ENCODE data around the gene RHCG. TPM values are rescaled to one million over a fixed set of nuclear protein-coding genes. Genes with fewer than 3 reads are reported as not detected.

Gene RHCG
- total RNA-seq, 3 donors from 2014 or later = not detected

DNA sequence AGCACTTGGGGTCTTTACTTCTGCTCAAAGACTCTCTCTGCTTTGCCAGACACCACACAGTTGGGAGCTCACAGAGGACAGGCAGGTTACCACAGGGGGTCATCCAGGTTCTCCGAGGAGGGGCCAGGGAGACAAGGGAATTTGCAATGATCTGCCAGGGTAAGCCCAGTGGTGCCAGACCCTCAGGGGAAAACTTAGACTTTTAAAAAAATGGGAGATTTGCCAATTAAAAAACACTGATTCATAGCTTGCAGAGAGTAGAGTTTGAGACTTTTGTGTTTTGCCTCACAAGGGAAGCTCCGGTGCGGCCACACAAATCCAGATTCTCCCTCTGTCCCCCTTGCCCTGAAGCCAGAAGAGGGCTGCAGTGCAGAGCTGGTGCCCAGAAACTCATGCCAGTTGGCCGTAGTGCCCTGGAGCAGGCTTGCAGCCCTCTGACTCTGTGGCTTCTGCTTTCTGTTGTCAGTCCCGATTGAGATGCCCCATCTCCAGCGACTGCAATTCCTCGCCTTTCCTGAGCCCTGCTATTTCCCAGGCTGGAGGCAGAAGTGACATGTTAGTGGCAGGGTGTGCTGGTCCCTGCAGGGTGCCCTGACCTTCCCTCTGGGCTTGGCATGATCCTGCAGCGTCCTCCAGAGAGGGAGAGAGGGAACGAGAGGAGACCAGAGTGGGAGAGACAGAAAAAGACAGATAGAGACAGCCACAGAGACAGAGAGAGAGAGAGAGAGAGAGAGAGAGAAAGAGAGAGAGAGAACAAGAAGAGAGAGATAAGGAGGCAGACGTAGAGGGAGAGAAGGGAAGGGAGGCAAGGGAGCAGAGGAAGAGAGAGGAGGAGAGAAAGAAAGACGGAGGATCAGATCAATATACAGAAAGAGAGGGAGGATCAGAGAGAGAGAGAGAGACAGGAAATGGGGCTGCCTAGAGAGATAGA is 46.0 kb downstream of the RHCG start:
- DNase-seq (no peak), ATAC-seq (no peak)
- H3K36me3 Mint-ChIP-seq (ENCODE audit: insufficient read depth) = no peaks in the 10 kb centered on the region
- peaks cover 43% of the 10 kb centered on the region for H3K27me3 Mint-ChIP-seq (ENCODE audit: low read depth)
- H3K4me3 Mint-ChIP-seq = no peak overlapping the region
- no peaks in the 10 kb centered on the region for H3K4me1 Mint-ChIP-seq (ENCODE audit: low read depth)
- no peaks in the 10 kb centered on the region for H3K9me3 Mint-ChIP-seq

DNA sequence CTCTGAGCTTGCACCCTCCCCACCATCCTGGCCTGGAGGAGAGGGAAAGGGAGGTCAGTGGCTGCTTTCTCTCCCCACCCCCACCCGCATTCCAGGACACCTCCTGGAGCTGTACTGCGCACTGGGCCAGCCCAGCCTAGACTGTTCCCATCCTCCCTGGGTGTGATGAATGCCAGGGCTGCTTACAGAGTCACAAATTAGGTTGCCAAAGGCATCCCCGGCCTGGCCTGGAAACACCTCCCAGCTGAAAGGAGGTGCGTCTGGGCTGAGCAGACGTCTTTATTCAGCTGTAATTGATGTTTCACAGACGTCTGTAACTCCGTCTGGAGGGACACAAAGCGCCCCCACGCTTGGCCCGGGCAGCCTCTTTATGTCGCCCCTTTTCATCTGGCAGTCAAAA is 47.6 kb downstream of the RHCG start:
- Mint-ChIP-seq H3K9me3 (no peaks in the 10 kb centered on the region), H3K4me3 (no peak overlapping the region), H3K36me3 (ENCODE audit: insufficient read depth) (no peaks in the 10 kb centered on the region), H3K27me3 (ENCODE audit: low read depth) (peaks cover 47% of the 10 kb centered on the region), H3K4me1 (ENCODE audit: low read depth) (no peaks in the 10 kb centered on the region)
- DNase-seq (no peak), ATAC-seq (no peak)

DNA sequence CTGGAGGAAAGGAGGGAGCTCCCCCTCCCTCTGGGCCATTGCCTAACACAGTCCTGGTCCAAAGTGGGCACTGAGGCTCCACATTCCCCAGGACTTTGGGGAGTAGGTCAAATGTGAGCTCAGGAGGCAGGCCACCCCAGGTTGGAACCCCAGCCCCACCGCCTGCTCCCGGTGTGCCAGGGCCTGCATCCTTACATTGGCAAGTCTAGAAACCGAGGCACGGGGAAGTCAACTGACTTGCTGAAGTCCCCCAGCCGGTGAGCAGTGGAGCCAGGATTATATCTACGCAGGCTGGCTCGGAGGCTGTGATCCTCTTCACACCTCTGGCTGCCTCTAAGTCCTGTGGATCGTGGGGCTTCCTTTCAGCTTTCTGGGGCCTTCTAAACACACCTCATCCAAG is 48.7 kb downstream of the RHCG start:
- H3K27me3 Mint-ChIP-seq (ENCODE audit: low read depth) = peaks cover 43% of the 10 kb centered on the region

DNA sequence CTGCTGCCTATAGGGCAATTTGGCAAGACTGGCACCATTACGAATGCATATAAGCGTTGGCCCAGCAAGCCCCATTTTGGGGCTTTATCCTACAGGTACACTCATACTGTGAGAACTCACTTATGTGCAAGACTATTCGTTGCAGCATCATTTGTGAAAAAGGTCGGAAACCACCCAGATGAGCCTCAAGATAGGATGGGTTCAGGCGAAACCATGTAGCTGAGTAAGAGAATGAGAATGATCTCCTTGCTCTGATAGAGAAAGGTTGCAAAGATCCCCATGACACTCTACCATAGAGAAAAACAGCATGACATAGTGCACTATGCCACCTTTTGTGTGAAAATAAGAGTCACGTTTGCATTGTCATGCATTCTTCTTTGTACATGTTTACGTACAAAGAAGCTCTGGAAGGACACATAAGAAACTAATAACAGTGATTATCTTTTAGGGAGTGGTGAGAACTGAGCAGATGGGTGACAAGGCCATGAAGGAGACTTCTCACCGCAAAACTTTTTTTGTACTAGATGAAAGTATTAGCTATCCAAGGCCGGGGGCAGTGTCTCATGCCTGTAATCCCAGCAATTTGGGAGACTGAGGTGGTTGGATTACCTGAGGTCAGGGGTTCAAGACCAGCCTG is 50.0 kb downstream of the RHCG start:
- Mint-ChIP-seq H3K4me3 (no peak overlapping the region), H3K27me3 (ENCODE audit: low read depth) (peaks cover 45% of the 10 kb centered on the region), H3K36me3 (ENCODE audit: insufficient read depth) (no peaks in the 10 kb centered on the region), H3K9me3 (no peaks in the 10 kb centered on the region), H3K4me1 (ENCODE audit: low read depth) (peaks cover 3% of the 10 kb centered on the region)
- ATAC-seq = peak; percentile 28 to 61
- no peak for DNase-seq

More for the DNA sequence above, 48.7 kb downstream of the RHCG start:
- DNase-seq (no peak), ATAC-seq (no peak)
- no peaks in the 10 kb centered on the region for H3K36me3 Mint-ChIP-seq (ENCODE audit: insufficient read depth)
- H3K4me1 Mint-ChIP-seq (ENCODE audit: low read depth) = no peaks in the 10 kb centered on the region
- H3K9me3 Mint-ChIP-seq = no peaks in the 10 kb centered on the region
- H3K4me3 Mint-ChIP-seq = no peak overlapping the region

DNA sequence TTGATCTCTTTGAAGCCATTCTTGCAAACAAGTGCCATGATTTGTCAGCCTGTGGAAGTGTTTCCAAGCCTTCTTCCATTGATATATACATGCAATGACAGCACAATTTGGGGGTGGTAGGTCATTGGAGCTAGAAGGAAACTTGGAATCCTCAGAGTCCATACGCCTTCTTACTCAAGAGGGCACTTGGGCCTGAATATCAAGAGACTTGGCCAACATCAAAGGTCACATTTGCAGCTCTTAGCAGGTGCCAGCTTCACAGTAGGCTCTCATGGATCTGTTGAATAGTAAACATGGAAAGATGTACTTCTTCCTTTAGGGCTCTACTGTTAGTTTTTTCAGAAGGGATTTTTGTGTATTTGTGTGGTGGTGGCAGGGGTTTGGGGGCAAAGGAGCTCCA is 50.9 kb downstream of the RHCG start:
- Mint-ChIP-seq H3K27me3 (ENCODE audit: low read depth) (peaks cover 42% of the 10 kb centered on the region), H3K36me3 (ENCODE audit: insufficient read depth) (no peaks in the 10 kb centered on the region), H3K4me1 (ENCODE audit: low read depth) (peaks cover 3% of the 10 kb centered on the region), H3K9me3 (no peaks in the 10 kb centered on the region), H3K4me3 (no peak overlapping the region)
- DNase-seq = no peak
- ATAC-seq = no peak

DNA sequence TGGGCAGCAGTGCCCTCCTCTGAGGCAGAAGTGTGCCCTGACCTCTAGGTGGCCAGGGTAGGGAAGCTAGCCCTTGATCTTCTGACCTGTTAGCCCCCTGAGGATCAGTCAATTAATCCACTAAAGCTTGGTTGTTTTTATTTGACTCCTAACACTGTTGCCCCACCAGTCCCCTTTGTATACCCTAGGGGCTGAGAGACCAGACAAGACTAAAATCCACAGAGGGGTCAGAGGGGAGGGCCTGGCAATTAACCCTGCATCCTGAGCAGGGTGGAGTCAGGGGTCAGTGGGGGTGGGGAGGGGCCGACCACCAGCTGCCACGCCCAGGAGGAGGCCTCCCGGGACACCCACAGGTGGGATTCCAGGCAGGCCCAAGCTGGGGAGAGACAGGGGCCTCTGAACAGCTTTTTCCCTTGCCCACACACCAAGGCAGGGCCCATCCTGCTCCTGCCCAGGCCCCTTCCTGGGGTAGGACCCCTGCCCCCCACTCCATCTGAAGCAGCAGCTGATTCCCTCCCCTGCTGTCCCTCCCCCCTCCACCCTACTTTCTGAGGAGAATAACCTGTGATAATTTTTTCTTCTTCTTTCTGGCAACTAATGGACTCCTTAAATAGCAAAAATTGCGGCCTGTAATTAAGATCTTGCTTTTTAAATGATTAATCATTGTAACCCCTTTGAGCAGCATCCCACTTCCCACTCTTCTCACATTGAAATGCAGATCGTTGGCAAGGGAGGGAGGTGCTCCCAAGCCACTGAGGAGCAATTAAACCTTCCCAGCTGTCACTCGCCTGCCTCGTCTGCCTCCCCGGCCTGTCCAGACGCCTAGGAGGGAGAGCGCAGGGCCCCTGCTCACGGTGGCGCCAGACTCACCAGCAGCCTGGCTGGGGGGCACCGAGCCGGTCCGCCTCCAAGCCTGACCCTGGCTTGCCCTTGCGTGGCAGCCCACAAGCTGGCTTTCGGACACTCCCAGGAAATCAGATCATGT is 51.9 kb downstream of the RHCG start:
- ATAC-seq (no peak), DNase-seq (no peak)
- Mint-ChIP-seq H3K9me3 (no peaks in the 10 kb centered on the region), H3K36me3 (ENCODE audit: insufficient read depth) (no peaks in the 10 kb centered on the region), H3K4me3 (no peak overlapping the region), H3K4me1 (ENCODE audit: low read depth) (peaks cover 3% of the 10 kb centered on the region), H3K27me3 (ENCODE audit: low read depth) (peaks cover 41% of the 10 kb centered on the region)

DNA sequence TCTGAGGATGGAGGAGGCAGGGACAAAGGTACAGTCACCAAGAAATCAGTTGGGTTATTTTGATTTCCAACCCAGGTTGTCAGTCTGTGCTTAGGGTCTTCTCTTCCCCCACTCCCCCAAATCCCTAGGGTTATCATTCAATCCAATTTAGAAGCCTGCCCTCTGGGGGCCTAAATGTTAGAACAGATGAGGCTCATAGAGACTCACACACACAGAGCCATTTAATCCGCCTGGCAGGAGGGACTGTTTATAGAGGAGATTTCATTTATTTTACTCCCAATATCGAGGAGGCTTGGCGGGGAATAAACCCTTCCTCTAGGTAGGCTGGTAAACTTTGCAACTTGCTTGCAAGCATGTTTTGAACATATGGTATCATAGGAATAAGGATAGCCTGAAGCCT is 52.8 kb downstream of the RHCG start:
- Mint-ChIP-seq H3K4me1 (ENCODE audit: low read depth) (peaks cover 3% of the 10 kb centered on the region), H3K36me3 (ENCODE audit: insufficient read depth) (no peaks in the 10 kb centered on the region), H3K4me3 (no peak overlapping the region), H3K27me3 (ENCODE audit: low read depth) (peaks cover 44% of the 10 kb centered on the region), H3K9me3 (no peaks in the 10 kb centered on the region)
- DNase-seq = no peak
- ATAC-seq = no peak

DNA sequence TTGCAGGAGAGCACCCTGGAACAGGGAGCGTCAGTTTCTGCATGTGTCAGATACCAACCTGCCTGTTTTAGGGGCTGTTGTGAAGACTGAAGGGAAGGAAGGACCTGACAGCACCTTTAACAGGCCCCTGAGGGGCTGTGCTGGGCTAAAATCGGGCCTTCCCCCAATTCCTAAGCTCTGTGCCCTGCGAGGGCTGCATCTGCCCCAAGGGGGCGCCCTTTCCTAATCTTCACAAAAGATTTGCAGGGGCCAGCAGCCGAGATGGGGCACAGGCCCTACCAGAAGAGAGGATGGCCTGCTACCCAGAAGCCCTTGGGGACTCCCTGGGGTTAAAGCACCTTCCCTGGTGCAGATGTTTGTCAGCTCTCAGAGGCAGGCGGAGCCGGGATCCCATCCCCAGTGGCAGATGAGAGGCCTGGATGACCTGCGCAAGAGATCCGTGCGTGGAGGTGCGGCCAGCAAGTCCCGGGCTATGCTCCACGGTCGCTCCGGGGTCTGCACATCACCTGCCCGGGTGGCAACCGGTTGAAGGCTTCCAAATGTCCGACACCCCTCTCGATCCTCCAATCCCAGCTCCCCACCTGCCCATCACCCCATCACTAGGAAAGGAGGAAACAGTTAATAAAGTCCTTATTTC is 53.6 kb downstream of the RHCG start:
- Mint-ChIP-seq H3K4me1 (ENCODE audit: low read depth) (peaks cover 3% of the 10 kb centered on the region), H3K4me3 (no peak overlapping the region), H3K9me3 (no peaks in the 10 kb centered on the region), H3K27me3 (ENCODE audit: low read depth) (peaks cover 46% of the 10 kb centered on the region), H3K36me3 (ENCODE audit: insufficient read depth) (no peaks in the 10 kb centered on the region)
- DNase-seq (no peak), ATAC-seq (peak in 1 of 2 donors; percentile 41)

DNA sequence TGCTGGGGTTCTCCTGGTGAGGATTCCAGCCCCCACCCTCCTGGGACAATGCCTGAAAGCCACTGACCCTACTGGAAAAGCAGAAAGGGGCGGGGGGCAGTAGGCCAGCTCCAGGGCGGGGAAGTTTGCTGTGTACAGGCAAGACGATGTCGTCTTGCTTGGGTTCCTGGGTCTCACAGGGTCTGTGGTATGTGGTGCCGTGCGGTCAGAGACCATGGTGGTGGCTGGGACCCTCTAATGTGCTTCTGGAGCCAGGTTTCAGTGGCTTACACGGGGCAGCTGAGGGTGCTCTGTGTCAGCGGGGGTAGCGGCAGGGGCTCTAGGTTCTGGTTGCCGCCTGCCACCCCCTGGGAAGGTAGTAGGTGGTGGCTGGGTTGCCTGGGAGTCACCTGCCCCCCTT is 54.2 kb downstream of the RHCG start:
- H3K9me3 Mint-ChIP-seq = no peaks in the 10 kb centered on the region
- H3K4me3 Mint-ChIP-seq = no peak overlapping the region
- H3K36me3 Mint-ChIP-seq (ENCODE audit: insufficient read depth) = no peaks in the 10 kb centered on the region
- peaks cover 3% of the 10 kb centered on the region for H3K4me1 Mint-ChIP-seq (ENCODE audit: low read depth)
- DNase-seq (no peak), ATAC-seq (no peak)
- H3K27me3 Mint-ChIP-seq (ENCODE audit: low read depth) = peaks cover 48% of the 10 kb centered on the region

DNA sequence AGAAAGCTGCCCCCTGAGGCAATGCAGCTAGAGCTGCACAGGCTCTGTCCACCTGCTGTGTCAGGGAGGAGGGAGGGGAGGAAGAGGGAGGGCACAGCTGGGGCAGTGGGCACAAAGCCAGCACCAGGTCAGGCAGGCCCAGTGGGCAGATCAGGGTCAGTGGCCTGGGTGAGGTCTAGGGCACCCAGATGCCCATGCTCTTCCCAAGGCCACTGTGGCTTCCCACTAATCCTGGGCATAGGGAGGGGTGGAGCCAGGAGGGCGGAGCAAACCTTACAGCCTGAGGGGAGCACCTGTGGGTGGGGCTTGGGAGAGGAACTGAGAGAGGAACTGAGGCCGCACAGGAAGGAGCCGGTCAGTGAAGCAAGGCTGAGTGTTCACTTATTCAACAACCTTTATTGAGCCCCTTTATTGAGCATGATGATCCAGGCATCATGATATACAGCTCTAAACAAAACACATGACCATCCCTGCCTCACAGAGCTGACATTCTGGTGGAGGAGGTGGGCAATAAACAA is 55.0 kb downstream of the RHCG start:
- no peaks in the 10 kb centered on the region for H3K9me3 Mint-ChIP-seq
- peaks cover 52% of the 10 kb centered on the region for H3K27me3 Mint-ChIP-seq (ENCODE audit: low read depth)
- DNase-seq (no peak), ATAC-seq (no peak)
- no peaks in the 10 kb centered on the region for H3K36me3 Mint-ChIP-seq (ENCODE audit: insufficient read depth)
- H3K4me1 Mint-ChIP-seq (ENCODE audit: low read depth) = peaks cover 3% of the 10 kb centered on the region
- H3K4me3 Mint-ChIP-seq = no peak overlapping the region

DNA sequence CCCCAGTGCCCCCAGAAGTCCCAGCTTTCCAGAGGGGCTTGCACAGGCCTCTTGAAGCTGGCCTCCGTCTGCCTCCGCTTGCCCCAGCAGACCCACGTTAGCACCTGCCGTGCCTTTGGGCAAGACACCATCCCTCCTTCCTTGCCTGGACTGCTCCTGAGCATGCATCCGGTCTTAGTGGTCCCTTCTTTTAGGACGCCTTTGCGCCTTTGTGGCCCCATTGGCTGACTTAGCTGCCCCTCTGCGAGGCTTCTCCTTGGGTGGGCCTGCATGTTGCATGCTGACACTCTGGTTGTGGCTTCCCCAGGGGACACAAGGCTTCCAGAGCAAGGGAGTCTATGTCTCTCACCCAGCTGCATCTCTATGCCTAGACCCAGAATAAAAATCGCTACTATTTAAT is 56.6 kb downstream of the RHCG start:
- no peaks in the 10 kb centered on the region for H3K36me3 Mint-ChIP-seq (ENCODE audit: insufficient read depth)
- H3K27me3 Mint-ChIP-seq (ENCODE audit: low read depth) = peaks cover 47% of the 10 kb centered on the region
- H3K4me1 Mint-ChIP-seq (ENCODE audit: low read depth) = peaks cover 3% of the 10 kb centered on the region
- no peak overlapping the region for H3K4me3 Mint-ChIP-seq
- no peaks in the 10 kb centered on the region for H3K9me3 Mint-ChIP-seq
- no peak for ATAC-seq
- no peak for DNase-seq

DNA sequence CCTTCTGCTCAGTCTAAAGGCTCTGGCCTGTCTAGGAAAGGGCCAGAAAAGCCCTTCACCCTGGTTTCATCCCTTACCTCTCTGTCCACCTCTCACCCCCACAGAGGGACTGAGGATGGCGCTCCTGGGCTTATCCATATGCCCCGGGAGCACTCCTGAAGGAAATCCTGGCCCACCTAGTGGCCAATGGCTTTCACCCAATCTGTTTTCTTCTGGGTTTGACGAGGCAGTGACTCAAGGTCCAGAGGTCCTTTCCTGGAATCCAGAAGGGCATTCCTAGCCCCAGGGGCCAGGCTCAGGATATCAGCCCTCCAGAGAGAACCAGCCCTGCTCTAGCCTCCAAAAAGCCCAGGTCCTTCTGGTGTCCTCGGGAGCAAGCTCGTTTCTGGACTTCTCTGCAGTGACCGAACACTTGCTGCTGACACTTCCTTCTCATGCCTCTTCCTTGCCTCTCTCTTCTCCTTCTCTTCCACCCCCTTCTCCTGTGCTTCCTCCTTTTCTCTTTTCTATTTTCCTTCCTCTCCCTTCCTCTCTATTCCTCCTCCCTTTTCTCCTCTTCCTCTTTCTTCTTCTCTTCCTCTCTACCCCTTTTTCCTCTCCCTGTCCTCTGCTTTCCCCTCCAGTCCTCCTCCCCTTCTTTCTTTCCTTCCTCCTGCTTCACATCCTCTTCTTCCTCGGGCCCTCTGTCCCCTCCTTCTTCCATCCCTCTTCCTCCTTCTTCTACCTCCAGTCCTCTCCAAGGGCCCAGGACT is 59.6 kb downstream of the RHCG start:
- Mint-ChIP-seq H3K27me3 (ENCODE audit: low read depth) (peaks cover 50% of the 10 kb centered on the region), H3K4me3 (no peak overlapping the region), H3K4me1 (ENCODE audit: low read depth) (peaks cover 2% of the 10 kb centered on the region), H3K9me3 (no peaks in the 10 kb centered on the region), H3K36me3 (ENCODE audit: insufficient read depth) (no peaks in the 10 kb centered on the region)
- ATAC-seq = no peak
- no peak for DNase-seq

DNA sequence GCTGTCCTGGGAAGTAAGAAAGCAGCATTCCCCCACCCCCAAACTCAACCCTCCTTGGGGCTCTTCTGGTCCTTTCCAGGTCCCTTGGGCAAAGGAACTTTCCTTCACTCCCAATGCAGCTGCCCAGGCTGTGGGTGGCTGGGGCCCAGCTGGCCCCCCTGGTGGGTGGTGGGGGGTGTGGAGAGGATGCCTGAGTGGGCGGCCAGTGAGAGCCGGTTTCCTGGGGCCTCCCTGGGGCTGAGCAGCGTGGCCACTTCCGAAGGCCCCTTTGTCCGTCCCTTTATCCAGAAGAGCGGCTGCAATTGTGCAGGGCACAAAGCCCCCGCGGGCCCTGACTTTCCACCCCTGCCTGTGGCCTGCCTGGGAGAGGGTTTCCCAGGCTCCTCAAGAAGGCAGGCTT is 61.0 kb downstream of the RHCG start:
- Mint-ChIP-seq H3K9me3 (no peaks in the 10 kb centered on the region), H3K4me3 (no peak overlapping the region), H3K27me3 (ENCODE audit: low read depth) (peaks cover 47% of the 10 kb centered on the region), H3K4me1 (ENCODE audit: low read depth) (peaks cover 5% of the 10 kb centered on the region), H3K36me3 (ENCODE audit: insufficient read depth) (no peaks in the 10 kb centered on the region)
- no peak for ATAC-seq
- DNase-seq = no peak

Data from activated T-cell treated with anti-CD3 and anti-CD28 coated beads, Interleukin-2, amount 50 U/mL, for 4 hours (primary cell).